Measurements from ENCODE around the gene ADGRG7. TPM values are rescaled to one million over a fixed set of nuclear protein-coding genes. Genes with fewer than 3 reads are reported as not detected.

Gene ADGRG7
- polyA plus RNA-seq, 4 donors: 0.03 to 0.10 (median 0.06) TPM; not detected in 1

DNA sequence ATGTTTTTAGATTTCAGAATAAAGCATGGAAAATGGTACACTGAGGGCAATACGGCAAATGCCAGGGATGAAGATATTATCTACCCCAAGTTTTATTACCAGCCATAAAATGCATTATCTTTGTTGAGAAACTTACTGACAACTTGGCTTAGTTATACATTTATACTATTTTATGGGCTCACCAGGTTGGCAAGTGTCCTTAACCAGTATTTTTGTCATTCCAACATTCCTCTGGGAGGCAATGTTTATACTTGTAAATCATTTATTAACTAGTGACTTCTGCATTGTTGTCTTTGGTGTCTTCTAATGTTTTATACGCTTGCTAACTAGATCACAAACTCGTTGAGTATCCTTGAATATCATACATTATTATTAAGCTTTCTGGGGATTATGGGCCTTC is 18.0 kb upstream of the ADGRG7 start:
- no peak for DNase-seq (ENCODE audit: low read depth in 4 of 4, low spot score in 3 of 4)

DNA sequence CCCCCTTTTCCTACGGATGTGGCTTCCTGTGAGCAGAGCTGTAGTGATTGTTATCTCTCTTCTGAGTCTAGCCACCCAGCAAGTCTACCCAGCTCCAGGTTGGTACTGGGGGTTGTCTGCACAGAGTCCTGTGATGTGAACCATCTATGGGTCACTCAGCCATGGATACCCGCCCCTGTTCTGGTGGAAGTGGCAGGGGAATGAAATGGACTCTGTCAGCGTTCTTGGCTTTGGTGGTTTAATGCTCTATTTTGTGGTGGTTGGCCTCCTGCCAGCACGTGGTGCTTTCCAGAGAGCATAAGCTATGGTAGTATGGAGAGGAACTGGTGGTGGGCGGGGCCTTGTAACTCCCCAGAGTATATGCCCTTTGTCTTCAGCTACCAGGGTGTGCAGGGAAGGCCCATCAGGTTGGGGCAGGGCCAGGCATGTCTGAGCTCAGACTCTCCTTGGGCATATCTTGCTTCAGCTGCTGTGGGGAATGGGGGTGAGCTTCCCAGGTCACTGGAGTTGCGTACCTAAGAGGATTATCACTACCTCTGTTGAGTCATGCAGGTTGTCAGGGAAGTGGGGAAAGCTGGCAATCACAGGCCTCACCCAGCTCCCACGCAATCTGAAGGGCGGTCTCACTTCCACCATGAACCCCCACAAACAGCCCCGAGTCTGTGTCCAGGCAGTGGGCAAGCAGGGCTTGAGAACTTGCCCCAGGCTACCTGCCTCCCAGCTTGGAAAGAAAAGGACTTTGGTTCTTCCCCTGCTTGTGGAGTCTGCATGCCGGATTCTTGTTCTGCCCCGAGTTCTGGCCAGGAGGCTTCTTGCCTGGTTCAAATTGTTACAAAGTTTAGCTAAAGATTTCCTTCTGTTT is 9.0 kb upstream of the ADGRG7 start:
- no peak for DNase-seq (ENCODE audit: low read depth in 4 of 4, low spot score in 3 of 4)

DNA sequence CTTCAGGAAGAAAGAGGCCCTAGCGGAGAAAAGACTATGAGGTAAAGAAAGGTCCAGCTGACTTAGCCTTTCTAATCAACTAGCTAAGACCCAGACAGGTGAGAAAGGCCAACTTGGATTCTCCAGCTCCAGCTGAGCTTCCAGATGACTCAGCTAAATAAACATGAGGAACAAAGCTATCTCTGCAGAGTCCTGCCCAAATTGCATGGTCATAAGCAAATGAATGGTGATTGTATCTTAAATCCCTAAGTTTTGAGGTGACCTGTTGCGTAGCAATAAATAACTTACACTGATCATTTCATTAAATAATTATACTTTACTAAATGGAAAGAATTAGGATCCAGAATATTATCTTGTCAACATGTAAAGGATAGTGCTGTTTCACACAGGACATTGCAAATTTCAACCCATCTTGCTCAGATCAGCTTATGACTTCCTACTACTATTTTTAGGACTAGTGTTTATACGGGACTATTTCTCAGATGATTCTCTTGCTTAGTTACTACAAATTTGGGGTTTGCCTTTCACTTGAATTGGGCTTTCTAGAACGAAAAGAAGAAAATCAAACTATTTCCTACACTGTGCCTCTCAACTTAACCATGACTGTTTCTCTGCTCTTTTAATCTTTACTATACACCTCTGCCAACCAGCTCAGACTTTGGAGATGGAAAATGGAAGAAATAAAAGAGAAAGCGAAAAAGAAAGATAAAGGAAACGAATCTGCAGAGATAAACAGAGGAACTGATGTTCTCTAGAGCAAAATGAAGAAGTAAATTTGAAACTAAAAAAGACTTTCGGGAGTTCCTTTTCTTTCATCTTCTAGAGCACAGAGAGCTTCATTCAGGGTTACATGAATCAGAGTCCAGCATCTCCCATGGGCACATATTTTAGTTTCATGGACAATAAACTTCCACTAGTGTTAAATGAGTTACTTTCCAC is 6.6 kb upstream of the ADGRG7 start:
- no peak for DNase-seq (ENCODE audit: low read depth in 4 of 4, low spot score in 3 of 4)

DNA sequence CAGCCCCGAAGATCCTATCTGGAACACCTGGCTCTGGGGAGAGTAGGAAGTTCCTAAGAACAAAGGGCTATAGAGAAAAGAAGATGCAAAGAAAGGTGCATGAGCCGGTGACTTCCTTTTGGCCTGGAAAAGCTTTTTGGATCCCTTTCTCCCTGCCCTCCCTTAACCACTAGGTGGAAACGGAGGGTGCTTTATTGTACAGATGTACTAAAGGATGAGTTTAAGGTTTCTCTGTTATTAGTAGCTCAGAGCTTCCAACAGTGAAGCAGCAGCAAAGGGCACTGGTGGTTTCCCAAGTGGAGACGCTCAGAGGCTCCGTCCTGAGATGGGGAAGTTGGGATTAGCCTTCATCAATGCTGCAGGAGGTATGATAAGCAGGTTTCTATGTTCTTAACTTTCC is 5.9 kb upstream of the ADGRG7 start:
- no peak for DNase-seq (ENCODE audit: low read depth in 4 of 4, low spot score in 3 of 4)

DNA sequence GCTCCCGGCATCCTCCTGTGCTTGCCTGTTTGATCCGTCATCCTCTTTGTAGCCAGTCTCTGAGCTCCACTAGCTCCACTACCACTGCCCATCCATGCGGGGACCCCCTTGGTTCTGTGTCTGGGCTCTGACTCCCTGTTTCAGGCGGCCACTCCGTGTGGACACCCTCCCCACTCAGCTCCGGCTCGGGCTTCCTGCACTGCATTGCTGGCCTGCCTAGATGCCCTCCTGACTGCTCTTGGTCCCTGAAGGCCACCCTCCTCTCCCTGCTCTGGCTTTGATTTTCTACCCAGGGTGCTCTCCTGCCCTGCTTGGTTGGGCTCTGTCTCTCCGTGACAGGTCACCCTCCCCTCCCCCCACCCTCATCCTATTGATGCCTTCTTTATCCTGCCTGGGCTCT is 4.0 kb upstream of the ADGRG7 start:
- DNase-seq (ENCODE audit: low read depth in 4 of 4, low spot score in 3 of 4): no peak

DNA sequence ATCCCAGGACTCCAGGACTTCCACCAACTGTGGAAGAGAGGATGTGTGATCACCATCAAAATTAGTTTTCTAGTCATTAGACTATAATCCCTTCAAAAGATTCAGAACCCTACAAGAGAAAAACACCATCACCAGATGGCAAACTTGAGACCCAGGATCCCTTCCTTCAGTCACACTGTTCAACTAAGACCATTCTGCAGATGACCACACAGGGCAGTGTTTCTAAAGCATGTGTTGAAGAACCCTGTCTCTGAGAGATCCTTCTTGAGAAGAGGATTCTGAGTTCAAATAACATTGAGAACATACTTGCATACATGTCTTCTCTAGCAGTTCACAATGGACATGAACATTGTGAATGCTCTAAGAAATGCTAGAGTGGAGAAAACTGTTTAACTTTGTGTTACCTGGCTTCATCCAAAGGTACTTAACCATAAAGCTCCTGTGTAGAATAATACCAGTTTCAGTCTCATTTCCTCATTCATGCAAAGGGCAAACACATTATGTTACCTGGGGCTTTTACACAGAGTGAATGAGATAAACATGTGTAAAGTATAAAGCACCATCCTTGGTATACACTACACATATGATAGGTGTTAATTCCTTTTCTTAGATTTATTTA is 2.4 kb upstream of the ADGRG7 start:
- DNase-seq (ENCODE audit: low read depth in 4 of 4, low spot score in 3 of 4): no peak

DNA sequence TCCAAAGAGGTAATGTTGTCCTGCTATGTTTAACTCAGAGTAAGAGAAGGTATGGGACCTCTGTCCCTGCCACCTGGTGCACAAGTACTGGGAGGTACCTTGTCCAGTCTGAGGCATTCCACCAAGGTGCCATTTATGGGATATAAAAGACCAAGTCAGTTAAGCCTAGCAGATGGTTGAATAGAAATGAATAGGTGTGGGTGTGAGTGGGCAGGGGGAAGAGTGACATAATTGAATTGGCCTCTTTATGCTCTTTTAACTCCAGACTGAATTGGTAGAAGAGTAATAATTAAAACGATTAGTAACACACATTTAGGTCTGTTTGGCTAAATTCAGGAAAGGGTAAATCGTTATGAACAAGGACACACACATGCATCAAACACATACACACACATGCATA is 562 bp downstream of the ADGRG7 start:
- DNase-seq (ENCODE audit: low read depth in 4 of 4, low spot score in 3 of 4): no peak

DNA sequence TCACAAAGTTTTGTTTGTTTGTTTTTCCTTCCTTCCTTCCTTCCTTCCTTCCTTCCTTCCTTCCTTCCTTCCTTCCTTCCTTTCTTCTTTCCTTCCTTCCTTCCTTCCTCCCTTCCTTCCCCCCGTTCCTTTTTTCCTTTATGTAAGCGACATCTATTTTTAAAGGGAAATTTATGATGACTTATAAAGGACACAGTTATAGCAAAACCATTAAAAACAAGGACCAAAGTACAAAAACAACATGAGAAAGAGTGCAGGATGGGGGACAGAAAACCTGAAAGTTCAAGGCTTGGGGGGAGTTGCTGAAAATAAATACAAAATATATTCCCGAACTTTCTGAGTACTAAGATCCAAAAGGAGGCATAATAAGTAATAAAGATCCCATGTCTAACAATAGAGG is 1.8 kb downstream of the ADGRG7 start:
- DNase-seq (ENCODE audit: low read depth in 4 of 4, low spot score in 3 of 4): no peak

DNA sequence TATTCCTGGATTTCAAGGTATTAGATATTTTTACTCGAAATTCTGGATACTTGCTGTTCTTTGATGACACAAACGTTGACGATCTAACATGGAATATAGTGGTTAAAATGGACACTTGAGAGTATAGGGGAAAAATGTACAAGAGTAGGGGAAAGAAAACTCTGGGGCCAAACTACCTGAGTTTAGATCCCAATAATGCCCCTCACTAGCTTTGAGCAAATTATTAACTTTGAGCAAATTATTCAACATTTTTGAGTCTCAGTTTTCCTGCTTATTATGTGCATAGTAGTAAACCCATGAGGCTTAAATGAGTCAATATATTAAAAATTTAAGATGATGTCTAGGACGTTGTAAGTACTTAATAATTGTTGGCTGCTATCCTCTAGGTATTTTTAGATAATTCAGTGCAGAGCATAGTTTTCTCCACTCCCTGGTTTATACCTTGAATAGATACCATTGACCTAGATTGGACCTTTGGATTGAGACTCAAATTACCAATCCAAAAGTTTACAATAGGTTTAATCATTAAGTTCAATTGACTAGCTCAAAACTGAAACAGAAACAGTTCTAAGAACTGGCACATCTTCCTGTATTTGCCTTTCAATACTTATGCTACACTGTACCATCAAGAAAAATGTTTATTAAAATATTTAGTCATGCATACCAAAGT is 4.5 kb downstream of the ADGRG7 start:
- DNase-seq (ENCODE audit: low read depth in 4 of 4, low spot score in 3 of 4): no peak

DNA sequence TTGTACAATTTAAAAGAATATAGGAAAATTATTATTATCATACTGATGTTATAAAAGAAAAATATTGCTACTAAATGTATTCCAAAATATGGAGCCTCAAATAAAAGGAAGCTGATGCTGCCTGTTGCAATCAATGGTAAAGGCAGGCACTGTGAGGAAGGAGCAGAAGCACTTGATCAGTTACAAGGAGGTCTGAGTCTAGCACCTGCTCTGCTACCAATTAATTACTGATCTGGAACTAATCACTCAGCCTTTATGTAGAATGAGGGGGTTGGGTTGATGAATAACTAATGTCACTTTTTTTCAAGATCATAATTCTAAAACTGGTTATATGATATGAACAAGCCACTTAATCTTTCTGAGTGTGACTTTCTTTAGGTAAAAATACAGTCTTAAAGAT is 5.5 kb downstream of the ADGRG7 start:
- DNase-seq (ENCODE audit: low read depth in 4 of 4, low spot score in 3 of 4): no peak

DNA sequence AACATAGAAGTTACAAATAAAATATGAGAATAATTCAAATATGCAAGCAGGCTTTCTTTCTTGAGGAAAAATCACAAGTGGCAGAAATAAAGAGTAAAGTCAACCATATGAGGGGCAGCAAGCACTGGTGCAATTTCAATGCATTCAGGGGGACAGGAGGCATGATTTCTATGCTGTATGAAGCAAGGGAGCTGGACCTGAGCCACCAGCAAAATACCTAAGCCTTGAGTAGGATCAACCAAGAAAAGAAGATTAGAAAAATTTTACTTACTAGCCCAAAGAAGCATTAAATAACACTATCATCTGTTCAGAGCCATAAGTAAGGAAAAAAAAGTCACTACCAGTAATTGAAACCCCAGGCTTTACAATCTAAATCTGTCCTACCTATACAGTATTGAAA is 6.3 kb downstream of the ADGRG7 start:
- DNase-seq (ENCODE audit: low read depth in 4 of 4, low spot score in 3 of 4): no peak

DNA sequence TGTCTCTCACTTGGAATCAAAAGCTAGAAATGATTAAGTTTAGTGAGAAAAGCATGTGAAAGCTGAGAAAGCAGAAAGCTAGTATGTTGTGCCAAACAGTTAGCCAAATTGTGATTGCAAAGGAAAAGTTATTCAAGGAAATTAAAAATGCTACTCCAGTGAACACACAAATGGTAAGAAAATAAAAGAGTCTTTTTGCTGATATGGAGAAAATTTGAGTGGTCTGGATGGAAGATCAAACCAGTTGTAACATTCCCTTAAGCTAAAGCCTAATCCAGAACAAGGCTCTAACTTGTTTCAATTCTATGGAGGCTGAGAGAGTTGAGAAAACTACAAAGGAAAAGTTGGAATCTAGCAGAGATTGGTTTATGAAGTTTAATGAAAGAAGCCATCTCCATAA is 11.8 kb downstream of the ADGRG7 start:
- DNase-seq (ENCODE audit: low read depth in 4 of 4, low spot score in 3 of 4): no peak

DNA sequence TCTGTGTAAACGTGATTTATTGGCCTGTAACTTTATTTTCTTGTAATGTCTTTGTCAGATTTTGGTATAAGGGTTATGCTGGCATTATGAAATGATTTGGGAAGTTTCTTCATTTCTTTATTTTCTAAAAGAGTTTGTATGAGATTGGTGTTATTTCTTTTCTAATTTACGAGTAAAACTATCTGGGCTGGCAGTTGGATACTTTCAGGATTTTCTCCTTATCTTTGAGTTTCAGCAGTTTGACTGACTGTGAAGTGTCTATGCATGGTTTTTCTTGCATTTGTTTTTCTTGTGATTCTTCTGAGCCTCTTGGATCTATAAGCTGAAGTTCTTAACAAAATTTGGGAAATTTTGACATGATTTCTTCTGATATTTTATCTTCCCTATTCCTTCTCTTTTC is 18.1 kb downstream of the ADGRG7 start:
- no peak for DNase-seq (ENCODE audit: low read depth in 4 of 4, low spot score in 3 of 4)

DNA sequence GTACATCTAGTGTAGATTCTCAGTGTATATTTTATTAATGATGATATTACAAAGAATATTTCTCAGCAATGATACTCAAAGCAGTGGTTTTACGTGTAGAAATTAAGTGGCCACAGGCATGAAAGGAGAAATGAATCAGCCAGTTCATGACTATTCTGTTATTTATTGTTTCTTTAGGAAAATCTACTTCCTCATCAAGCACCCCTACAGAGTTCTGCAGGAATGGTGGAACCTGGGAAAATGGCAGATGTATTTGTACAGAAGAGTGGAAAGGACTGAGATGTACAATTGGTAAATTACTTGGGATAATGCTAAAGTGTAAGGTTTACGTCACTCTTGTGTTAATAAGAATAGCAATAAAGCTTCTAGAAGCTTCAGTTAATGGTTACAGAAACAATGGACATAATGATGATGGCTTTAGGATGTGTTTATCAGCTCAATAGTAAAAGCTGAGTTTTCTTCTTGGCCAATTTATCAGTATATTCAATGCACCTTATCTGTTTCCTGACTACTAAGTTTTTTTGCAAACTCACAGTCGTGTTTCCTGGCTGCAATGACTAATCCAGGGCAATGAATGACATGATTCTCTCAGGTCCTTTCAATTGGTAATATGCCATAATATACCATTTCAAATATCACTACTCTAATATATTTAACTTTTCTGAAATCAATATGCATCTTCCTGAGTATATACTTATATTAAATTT is 20.2 kb downstream of the ADGRG7 start:
- DNase-seq (ENCODE audit: low read depth in 4 of 4, low spot score in 3 of 4): no peak

DNA sequence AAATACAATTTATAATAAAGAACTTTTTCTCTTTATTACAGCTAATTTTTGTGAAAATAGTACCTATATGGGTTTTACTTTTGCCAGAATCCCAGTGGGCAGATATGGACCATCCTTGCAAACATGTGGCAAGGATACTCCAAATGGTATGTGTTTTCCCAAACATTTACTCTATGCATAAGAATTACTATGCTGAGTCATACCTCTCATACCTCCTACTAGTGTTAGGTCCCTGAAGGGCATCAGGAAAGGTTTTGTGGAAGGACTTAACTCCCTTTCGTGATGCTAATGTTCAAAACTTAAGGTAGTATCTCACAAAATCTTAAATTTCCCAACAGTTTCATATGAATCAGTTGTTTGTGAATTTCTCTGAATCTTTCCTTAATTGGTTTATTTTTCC is 21.3 kb downstream of the ADGRG7 start:
- no peak for DNase-seq (ENCODE audit: low read depth in 4 of 4, low spot score in 3 of 4)

DNA sequence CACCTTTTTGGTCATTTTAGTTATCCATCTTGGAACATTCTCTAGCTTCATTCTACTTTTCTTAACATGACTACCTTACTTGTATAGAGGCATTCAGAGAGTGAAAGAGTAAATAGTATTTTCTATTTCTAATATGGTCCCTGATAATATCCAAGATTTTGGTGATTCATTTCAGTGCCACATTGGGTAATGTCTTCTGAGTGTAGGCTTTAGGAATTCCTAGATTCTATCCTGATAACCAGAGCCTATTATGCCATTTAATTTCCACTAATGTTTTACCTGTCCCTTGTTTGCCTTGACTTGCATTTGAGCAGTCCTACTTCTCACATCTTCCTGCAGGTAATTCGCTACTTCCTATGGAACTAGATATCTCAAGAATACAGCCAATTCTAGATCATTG is 21.8 kb downstream of the ADGRG7 start:
- no peak for DNase-seq (ENCODE audit: low read depth in 4 of 4, low spot score in 3 of 4)

DNA sequence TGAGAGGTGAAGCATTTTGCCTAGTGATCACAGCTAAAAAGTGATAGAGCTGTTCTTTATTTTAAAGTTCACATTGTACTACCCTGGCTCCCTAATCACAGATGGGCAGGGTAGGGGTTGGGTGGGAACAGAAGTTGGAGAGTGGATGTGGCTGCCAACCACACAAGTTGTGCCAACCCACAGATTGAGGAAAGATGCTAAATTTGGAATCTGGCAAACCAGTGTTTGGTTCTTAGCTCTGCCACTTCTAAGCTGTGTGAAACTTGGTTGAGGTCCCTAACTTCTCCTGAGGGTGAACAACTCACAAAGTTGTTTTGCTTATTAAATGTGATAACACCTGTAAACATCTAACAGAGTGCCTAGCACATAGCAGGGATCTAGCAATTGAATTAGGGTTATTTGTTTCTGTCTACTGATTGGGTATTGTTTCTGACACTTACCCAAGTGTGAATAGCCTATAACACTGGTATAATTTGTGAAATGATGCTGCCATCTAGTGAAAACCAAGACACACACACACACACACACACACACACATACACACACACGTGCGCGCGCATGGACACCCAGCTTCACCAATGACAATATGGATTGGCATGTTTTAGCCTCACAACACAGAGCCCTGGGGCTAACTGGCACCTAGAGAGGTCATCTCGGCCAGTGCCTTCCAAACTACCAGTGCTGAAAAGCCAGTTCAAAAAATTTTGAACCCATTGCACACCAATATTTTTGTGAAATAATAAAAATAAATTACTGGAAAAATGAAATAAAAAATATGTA is 25.3 kb downstream of the ADGRG7 start:
- DNase-seq (ENCODE audit: low read depth in 4 of 4, low spot score in 3 of 4): no peak

DNA sequence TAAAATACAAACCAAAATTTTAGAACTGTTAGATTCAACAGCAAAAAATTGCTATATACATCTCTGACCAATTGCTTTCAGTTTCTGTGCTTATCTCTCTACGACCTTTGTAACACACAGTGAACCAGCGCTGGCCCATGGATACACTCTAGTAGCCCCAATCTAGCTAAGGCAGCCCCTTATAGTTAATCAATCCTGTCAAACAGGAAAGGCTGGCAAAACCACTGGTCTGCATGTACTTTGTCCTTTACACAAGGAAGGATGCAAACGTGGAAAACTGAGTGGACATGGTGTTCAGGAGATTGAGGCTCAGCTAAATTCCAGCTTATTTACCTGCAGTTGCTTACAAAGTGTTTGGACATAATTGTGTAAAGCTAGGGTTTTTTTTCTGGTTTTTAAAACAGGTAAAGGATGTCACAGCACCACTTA is 25.9 kb downstream of the ADGRG7 start:
- DNase-seq (ENCODE audit: low read depth in 4 of 4, low spot score in 3 of 4): no peak

DNA sequence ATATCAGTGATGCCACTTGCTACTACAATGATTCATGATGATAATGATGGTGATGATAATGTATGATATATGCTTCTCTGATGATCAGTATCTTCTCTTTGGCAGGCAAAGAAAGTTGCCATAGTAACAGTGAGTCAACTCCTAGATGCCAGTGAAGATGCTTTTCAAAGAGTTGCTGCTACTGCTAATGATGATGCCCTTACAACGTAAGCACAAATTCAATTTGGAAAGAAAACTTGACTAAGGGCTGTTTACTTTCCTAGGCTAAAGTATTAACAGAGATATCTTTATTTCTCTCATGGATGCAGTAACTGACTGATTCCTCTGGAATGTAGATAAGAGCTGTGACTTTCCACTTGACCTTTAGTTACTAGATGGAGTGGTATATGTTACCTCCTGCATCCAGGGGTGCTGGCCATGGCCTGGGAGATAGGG is 27.8 kb downstream of the ADGRG7 start:
- DNase-seq (ENCODE audit: low read depth in 4 of 4, low spot score in 3 of 4): no peak
